HG03280 (cell line): Measurements from ENCODE around the gene MTX1.
"Not testable (repeated sequence)": the region's sequence is repeated elsewhere in the genome, so short reads cannot be mapped to it uniquely, and the experiment has no call there.

Source experiments
- ATAC-seq: cut with Tn5 transposase; IDR thresholded peaks from one replicate; pipeline ENCODE4 v1.9.1; 2021; ENCODE audit warnings: mild to moderate bottlenecking, moderate library complexity; ENCODE audit not compliant: unreplicated experiment

MTX1 gene

GRCh38 chr1:155232001-155232978 is 23.8 kb downstream of the MTX1 start:
- not testable (repeated sequence) for ATAC-seq

GRCh38 chr1:155233502-155233901 is 25.0 kb downstream of the MTX1 start:
- ATAC-seq, result not testable (repeated sequence)

- ATAC-seq, result not testable (repeated sequence)
Observed at GRCh38 chr1:155235375-155235774, 26.9 kb downstream of the MTX1 start.

- ATAC-seq, result no peak
Observed at GRCh38 chr1:155236451-155236850, 28.0 kb downstream of the MTX1 start.

GRCh38 chr1:155241069-155241679 is 32.7 kb downstream of the MTX1 start:
- no peak for ATAC-seq

GRCh38 chr1:155241841-155242264 is 33.4 kb downstream of the MTX1 start:
- no peak for ATAC-seq

- ATAC-seq, result no peak
Observed at GRCh38 chr1:155242805-155243358, 34.4 kb downstream of the MTX1 start.

GRCh38 chr1:155244368-155245162 is 36.1 kb downstream of the MTX1 start:
- peak; percentile 87 for ATAC-seq

- ATAC-seq, result no peak
Observed at GRCh38 chr1:155245163-155245524, 36.6 kb downstream of the MTX1 start.

- not testable (repeated sequence) for ATAC-seq
Observed at GRCh38 chr1:155246796-155247195, 38.3 kb downstream of the MTX1 start.

GRCh38 chr1:155247667-155248553 is 39.4 kb downstream of the MTX1 start:
- ATAC-seq, result no peak

GRCh38 chr1:155250246-155250632 is 41.7 kb downstream of the MTX1 start:
- ATAC-seq, result peak; percentile 4

- ATAC-seq, result peak; percentile 83
Observed at GRCh38 chr1:155250633-155251449, 42.3 kb downstream of the MTX1 start.

- ATAC-seq, result no peak
Observed at GRCh38 chr1:155251566-155251965, 43.1 kb downstream of the MTX1 start.

GRCh38 chr1:155253208-155253607 is 44.7 kb downstream of the MTX1 start:
- ATAC-seq, result no peak

- ATAC-seq, result no peak
Observed at GRCh38 chr1:155253797-155254196, 45.3 kb downstream of the MTX1 start.

- no peak for ATAC-seq
Observed at GRCh38 chr1:155254228-155254713, 45.8 kb downstream of the MTX1 start.

- no peak for ATAC-seq
Observed at GRCh38 chr1:155254714-155255242, 46.3 kb downstream of the MTX1 start.
